ENCODE data around the gene TNNI2.

Gene TNNI2

DNA sequence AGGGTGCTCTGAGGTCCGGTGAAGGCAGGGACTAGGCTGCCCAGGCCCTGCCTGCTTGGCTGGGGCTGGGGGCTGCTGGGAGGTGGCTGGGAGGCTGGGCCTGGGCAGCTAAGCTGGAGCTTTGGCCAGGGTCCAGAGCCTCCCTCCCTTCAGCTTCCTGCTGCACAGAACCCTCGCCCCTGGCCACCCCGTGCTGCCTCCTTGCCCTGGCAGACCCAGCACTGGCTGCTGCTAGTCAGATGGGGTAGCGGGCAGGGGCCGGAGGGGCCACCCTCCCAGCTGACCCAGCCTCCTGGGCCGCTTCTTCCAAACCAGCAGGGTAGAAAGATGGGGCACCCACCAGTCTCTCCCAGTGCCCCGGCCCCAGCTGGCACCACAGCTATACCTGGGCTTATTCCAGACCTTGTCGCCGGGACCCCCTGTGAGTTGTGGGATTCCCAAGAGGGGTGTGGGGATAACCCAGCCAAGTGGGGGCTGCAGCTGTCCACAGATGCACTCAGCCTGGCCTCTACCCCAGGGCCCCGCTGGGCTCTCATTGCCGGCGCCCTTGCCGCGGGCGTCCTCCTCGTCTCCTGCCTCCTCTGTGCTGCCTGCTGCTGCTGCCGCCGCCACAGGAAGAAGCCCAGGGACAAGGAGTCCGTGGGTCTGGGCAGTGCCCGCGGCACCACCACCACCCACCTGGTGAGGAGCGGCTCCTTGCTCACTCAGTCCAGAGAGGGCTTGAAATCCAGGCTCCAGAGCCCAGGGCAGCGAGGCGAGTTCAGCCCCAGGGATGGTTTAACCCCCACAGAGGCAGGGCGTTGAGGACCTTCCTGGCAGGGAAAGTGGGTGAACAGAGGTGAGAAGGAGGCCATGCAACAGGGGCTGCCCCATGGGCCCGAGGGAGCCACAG lies 3.8 kb upstream of the TNNI2 start, which contains the start of gene SYT8:
Gene SYT8, plus strand, starts transcription at position 212 of the 892 bp plus-strand sequence. Its CDS starts 116 bp downstream, at position 328.
- no peak for DNase-seq

DNA sequence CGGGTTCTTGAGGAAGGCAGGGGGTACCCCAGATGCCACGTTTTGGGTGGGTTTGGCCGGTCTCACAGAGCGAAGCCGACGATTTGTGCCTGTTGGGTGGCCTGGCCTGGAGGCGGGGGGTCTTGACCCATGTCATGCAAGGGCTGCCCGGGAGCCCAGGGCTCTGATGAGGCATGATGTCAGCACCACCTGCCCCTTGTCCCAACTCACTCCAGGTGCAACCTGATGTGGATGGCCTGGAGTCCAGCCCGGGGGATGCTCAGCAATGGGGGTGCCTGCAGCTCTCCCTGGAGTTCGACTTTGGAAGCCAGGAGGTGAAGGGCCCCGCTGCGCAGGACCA lies 3.1 kb upstream of the TNNI2 start:
- no peak for DNase-seq

DNA sequence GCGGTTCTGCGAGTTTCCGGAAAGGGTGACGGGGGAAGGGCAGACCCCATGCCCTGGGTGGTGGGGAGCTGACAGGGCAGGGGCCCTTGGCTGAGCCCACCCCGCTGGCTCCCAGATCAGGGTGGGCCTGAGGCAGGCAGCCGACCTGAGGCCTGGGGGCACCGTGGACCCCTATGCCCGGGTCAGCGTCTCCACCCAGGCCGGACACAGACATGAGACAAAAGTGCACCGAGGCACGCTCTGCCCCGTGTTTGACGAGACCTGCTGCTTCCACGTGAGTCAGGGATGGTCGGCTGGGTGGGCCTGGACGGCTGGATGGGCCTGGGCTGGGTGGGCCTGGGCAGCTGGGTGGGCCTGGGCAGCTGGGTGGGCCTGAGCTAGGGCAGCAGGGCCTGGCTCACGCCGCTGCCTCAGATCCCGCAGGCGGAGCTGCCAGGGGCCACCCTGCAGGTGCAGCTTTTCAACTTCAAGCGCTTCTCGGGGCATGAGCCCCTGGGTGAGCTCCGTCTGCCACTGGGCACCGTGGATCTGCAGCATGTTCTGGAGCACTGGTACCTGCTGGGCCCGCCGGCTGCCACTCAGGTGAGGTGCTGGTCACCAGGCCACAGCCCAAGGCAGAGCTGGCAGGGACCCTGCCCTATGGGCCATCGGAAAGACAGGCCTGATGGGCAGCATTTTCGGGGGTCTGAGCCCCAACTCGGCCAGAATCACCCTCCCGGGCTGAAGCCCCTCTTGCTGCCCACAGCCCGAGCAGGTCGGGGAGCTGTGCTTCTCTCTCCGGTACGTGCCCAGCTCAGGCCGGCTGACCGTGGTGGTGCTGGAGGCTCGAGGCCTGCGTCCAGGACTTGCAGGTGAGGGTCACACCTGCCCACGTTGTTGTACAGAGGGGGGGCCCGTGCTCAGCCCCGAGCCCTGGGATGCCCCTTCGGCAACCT lies 2.5 kb upstream of the TNNI2 start:
- no peak for DNase-seq

DNA sequence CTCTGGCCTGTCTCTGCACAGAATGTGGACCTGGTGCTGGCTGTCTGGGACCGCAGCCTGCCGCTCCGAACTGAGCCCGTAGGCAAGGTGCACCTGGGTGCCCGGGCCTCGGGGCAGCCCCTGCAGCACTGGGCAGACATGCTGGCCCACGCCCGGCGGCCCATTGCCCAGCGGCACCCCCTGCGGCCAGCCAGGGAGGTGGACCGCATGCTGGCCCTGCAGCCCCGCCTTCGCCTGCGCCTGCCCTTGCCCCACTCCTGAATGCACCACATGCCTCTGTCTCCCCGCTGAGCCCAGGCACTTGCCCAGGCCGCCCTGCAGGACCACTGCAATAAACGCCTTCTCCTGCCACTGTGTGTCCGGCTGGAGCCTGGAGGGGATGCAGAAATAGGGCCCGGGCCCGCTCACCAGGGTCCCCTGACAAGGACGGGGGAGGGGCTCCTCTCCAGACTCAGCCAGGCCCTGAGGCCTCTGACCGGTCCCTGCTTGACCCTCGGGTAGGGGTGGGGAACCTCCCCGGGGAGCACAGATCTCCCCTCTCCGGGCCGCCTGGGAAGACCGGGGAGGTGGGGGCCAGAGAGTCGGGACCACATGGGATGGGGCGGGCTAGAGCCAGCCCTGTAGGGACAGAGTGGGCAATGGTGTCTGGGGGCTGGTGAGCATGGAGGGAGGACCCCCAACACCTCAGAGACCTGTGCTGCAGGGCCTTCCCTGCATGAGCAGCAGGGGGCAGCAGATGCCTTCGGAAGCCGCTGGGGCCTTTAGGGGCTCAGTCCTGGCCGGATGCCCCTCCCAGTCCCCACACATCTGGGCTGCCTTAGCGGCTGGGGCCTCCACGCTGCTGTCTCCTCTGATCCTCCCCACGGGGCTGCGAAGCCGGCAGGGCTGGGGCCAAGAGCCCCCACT lies 1.4 kb upstream of the TNNI2 start:
- DNase-seq = peak; percentile 79

DNA sequence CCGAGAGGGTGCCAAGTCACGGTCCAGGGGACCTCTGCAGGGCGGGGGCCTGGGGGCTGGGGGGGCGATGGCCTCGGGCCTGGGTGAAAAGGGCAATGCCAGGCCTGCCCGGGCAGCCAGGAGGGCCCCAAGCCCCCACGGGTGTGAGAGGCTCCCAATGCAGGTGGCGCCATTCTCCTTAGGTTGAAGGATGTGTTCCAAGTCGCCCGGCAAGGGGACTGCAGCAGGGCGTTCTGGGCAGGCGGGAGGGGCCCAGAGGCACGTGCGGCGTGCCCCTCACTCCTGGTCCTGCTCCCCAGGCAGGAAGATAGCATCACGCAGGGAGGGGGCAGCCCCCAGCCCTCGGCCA lies 730 bp upstream of the TNNI2 start:
- DNase-seq = no peak

DNA sequence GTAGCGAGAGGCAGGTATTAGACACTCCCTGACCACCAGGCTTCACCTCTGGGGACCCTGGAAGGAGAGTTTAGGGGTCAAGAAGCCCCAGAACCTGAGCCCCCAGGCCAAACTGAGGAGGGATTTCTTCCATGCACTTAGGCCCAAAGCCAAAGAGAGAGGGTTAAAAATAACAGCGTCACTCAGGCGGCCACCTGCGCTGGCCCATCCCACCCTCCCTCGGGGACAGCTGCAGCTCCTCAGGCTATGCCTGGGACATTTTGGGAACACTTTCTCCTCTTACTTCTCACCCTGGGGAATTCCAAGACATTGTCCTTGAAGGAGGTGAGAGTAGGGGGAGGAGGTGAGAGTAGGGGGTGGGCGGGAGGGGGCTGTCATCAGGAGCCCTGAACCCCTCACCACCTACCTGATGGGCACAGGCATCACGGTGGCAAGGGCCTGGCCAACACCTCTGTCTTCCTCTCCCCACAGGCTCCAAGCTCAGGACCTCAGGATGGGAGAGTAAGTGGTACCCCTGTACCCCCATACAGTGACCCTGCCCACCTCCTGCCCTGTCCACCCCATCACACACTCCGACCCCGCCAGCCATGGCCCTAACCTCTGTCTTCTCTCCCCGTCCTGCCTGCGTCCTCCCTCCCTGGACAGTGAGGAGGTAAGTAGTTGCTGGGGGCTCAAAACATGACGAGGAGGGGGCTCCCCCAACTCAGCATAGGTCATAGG lies 583 bp downstream of the TNNI2 start:
- no peak for DNase-seq

DNA sequence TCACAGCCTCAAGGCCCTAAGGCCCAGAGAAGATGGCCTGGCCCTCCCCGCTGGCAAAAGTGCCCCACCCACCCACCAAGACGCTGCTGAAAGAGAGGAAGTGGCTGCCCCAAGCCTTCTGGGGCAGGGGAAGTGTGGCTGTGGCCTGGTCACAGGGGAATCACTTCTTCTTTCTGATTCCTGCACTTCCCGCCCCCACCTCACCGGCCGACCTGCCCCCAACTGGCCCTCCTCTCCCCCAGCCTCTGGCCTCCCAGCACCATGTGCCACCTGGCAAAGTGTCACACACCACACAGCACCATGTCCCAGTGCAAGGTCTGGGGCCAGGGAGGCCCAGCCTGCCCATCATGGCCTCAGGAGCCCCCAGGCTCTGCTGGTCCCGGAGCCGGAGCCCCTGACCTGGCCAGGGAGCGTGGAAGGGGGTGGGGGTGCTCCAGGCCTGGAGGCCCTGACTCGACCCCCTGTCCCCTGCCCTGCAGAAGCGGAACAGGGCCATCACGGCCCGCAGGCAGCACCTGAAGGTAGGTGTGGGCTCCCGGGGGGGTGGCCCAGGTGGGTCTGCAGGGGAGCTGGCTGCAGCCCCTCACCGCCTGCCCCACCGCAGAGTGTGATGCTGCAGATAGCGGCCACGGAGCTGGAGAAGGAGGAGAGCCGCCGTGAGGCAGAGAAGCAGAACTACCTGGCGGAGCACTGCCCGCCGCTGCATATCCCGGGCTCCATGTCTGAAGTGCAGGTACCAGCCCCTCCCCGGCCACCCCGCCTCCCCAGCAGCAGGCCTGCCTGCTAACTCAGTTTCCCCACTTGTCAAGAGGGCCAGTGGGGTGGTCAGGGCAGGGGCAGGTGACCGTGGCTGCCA lies 1.4 kb downstream of the TNNI2 start:
- DNase-seq = no peak

DNA sequence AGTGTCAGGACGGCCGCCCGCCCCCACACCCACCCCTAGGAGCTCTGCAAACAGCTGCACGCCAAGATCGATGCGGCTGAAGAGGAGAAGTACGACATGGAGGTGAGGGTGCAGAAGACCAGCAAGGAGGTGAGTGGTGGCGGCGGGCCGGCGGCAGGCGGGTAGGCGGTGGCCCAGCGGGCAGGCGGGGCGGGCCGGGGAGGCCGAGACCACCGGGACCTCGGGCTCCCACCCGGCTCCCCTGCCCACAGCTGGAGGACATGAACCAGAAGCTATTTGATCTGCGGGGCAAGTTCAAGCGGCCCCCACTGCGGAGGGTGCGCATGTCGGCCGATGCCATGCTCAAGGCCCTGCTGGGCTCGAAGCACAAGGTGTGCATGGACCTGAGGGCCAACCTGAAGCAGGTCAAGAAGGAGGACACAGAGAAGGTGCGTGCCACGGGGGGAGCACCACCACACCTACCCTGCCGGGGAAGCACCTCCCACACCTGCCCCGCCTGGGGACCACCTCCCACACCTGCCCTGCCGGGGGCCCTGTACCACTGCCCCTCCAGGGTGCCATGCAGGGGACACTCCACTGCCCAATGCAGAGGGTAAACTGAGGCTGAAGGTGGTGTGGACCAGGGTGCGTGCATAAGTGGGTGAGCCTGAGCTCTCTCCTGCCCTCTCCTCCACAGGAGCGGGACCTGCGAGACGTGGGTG lies 2.1 kb downstream of the TNNI2 start:
- DNase-seq = no peak

DNA sequence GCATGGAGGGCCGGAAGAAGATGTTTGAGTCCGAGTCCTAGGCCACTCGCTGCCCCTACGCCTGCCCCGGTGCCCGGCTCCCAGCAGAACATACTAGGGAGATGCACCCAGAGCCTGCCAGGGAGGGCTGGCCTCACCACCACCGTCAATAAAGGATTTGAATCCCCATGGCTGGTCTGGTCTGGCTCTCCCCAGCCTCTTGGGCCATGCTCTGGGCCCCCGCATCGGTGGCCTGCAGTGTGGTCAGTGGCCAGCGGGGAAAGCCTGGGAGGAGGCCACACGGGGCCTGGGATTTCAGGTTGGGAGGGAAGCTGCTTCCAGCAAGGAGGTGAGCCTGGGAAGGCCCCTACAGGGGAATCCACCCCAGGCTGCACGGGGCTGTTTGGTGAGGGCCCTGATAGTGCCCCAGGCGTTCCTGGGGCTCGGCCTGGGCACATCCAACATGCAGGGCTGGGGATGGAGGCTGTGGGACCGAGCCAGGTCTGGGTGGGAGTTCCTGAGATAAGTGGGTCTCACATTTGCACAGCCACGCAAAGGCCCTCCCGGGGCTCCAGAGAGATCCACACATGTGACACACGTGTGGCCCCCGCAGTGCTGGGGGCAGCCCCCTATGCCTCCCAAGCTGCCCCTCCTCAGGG lies 2.8 kb downstream of the TNNI2 start:
- DNase-seq = no peak

DNA sequence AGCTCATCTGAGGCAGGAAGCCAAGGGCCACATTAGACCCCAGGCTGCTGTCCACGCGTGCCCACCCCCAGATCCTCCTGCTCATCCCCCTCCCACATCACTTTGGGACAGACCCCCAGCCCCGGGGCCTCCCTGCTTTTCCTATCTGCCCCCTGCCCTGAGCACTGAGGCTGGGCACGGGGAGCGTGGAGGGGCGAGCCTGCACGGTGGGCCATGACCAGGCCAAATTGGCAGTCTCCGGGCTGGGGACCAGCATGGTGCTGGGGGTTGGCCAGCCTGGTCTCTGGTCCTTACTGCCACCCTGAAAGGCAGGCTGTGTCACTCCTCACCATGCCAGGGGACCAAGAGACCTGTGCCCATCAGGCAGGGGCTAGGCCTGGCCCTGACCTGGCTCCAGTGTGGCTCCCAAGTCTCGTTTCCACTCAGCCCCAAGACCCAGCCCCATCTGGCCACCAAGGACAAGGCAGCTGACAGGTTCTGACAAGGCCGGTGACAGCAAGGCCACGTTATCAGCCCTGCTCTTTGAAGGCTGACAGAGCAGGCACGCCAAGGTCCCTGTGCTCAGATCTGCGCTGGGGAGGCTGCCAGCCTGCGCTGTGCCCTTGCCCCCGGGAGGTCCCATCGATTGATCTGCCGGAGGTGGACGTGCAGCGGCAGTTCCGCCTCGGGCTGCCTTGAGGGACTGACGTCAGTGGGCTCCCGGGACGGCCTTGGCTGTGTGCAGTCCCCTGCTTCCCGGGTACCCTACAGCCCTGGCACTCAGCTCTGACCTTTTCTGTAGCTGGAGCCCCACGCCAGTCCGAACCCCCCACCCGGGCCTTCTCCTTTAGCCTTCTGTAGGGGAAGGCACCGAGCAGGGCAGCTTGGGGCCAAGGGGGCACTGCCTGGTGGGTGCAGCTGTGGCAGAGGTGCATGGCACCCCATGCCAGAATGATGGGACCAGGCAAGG lies 3.6 kb downstream of the TNNI2 start:
- DNase-seq = no peak

DNA sequence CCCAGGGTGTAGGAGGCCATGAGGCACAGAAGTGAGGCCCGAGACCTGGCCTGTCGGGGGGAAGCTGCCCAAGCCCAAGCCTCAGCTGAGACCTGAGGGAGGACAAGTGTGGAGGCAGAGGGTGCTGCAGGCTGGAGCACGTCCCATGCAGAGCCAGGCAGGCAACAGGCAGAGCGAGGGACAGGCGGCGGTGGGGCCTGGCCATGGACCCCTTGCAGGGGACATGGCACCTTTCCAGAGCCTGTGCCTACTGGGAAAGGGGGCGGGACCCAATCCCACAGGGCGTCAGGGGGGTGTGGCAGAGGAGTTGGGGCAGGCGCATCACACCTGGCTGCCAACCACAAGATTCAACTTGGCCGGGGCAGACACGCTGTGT lies 4.3 kb downstream of the TNNI2 start:
- DNase-seq = no peak

DNA sequence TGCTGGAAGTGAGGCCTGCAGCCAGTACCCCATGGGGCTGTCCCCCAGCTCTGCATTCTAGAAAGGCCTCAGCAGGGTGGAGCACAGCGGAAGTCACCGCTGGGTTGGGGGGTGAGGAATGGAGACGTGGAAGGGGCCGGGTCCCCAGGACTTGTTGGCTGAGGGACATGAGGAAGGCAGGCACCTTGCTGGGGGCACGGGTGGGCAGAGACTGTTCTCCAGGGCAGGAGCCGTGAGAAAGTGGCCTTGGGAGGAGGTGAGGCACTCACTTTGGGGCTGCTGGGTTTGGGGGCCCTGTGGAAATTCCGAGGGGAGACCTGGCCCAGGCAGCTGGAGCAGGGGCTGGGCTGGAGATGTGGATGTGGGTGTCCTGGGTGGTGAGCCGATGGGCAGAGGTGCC lies 5.0 kb downstream of the TNNI2 start:
- DNase-seq = no peak

DNA sequence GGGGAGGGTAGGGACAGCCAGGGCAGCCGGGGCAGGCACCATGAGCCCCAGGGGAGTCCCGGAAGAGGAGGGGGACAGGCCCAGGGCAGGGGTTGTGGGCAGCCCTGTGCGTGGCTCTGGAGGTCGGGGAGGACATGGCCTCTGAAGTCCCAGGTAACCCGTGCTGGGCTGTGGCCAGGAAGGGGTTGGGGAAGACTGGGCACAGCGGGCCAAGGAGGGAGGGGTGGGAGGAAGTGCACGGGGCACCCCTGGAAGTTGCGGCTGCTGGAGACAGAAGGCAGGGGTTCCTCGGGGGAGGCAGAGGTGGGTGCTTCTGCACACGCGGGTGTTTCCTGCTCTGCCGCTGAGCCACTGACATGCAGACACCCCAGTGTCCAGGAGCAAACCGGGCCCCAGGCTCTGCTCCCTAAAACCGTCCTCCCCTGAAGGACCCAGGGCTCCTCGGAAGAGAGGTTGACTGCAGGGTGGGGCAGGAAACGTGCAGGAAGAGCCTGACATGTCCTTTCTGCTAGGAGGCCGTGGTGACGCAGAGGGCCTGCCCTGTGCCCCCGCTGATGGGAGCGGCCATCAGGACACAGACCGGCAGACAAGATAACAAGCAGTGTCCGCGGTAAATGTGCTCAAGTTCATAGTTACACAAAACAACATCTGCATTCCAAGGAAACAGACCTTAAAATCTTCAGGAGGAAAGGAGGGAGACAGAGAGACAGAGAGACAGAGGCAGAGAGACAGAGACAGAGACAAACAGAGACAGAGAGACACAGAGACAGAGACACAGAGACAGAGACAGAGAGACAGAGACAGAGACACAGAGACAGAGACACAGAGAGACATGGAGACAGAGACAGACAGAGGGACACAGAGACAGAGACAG lies 5.7 kb downstream of the TNNI2 start:
- peak; percentile 44 for DNase-seq

DNA sequence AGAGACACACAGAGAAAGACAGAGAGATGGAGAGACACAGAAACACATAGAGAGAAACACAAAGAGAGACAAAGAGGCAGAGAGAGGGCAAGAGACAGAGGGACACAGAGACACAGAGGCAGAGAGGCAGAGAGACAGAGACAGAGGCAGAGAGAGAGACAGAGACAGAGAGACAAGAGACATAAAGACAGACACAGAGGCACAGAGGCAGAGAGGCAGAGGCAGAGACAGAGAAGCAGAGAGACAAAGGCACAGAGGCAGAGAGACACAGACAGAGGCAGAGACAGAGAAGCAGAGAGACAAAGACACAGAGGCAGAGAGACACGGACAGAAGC lies 6.3 kb downstream of the TNNI2 start:
- no peak for DNase-seq

DNA sequence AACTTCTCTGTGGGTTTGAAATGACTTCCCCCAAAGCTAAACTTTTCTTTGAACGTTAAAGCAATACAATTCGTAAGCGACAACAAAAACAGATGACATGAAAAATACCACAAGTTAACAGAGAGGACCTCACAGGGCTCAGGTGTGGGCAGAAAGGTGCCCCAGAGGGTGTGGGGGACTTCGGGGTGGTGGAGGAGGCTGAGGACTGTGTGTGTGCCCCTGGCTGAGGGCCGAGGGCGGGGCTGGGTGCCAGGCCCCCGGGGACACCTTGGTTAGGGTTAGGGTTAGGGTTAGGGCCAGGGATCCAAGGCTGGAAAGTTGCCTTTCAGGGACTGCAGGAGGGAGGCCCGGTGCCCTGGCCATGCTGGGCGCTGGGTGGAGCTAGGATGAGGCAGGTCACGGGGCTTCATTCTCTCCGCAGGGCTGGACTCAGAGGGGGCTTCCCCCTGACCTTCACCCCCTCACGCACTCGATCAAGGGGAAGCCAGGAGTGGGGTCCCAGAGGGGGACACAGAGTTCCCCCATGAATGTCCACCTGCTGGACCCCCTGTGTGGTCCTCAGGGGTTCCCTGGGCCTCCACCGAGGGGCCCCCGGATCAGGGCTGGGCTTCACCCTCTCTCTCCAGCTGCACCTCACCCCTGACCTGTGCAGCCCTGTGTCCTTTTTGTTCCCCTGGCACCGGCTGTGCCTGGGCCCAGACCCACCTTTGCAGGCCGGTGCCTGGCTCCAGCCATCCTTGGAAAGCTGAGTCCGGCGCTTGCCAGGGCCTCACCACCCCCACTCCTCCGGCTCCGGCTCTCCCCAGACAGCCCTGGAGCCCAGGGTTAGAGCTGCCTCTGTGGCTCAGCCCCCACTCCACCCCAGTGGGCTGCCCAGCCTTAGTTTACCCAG lies 7.0 kb downstream of the TNNI2 start:
- no peak for DNase-seq

DNA sequence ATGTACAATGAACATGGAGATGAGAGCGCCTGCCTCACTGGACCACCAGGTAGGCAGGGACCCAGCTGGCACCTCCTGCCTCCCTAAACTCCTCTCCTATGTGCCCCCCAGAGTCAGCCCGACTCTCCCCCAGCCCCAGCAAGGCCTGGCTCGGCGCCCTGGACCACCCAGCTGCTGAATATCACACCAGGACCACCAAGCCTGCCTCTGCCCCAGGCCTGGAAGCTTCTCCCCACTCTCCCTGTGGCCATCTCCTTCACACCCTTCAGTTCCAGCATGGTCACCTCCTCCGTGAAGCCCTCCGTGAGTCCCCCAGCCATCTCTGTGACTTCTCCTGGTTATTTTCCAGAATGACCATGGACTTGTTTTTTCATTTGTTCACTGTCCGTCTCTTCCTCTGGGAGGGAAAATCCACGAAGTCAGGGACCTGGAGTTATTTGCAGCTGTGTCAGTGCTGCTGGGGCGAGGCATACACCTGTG lies 7.7 kb downstream of the TNNI2 start:
- no peak for DNase-seq
